ENCODE measurements around the gene DNAAF3.
A peak's percentile ranks its signal among the peaks of the same experiment; 100 is the strongest.

DNAAF3 gene

GRCh38 chr19:55152017-55152416, 14.4 kb downstream of the DNAAF3 start:
- no peak for DNase-seq

- DNase-seq, result no peak
Observed at GRCh38 chr19:55149078-55150003, 17.1 kb downstream of the DNAAF3 start, which contains the start of gene TNNT1. Gene TNNT1 (minus strand): TSS chr19:55149206. CDS start chr19:55147157, 2,049 bp downstream.

- DNase-seq, result no peak
Observed at GRCh38 chr19:55147545-55148251, 18.7 kb downstream of the DNAAF3 start.

- no peak for DNase-seq
Observed at GRCh38 chr19:55146705-55147273, 19.6 kb downstream of the DNAAF3 start.

GRCh38 chr19:55146078-55146704, 20.2 kb downstream of the DNAAF3 start:
- DNase-seq, result peak; percentile 43 to 52

GRCh38 chr19:55145232-55145631, 21.2 kb downstream of the DNAAF3 start:
- DNase-seq, result peak; percentile 33 to 51

- DNase-seq, result no peak
Observed at GRCh38 chr19:55141696-55142095, 24.7 kb downstream of the DNAAF3 start.

- no peak for DNase-seq
Observed at GRCh38 chr19:55137915-55138314, 28.5 kb downstream of the DNAAF3 start.

GRCh38 chr19:55136399-55137102, 29.9 kb downstream of the DNAAF3 start:
- no peak for DNase-seq

- DNase-seq, result no peak
Observed at GRCh38 chr19:55134736-55135135, 31.7 kb downstream of the DNAAF3 start.

- no peak for DNase-seq
Observed at GRCh38 chr19:55133639-55134444, 32.6 kb downstream of the DNAAF3 start.

- DNase-seq, result no peak
Observed at GRCh38 chr19:55132453-55133129, 33.8 kb downstream of the DNAAF3 start.

GRCh38 chr19:55131421-55131820, 35.0 kb downstream of the DNAAF3 start:
- DNase-seq, result no peak

- no peak for DNase-seq
Observed at GRCh38 chr19:55119053-55119452, 47.4 kb downstream of the DNAAF3 start.

GRCh38 chr19:55118401-55118991, 47.9 kb downstream of the DNAAF3 start:
- no peak for DNase-seq

GRCh38 chr19:55117663-55118391, 48.6 kb downstream of the DNAAF3 start:
- peak; percentile 96 to 98 for DNase-seq

- DNase-seq, result no peak
Observed at GRCh38 chr19:55116859-55117662, 49.4 kb downstream of the DNAAF3 start, which contains the start of gene PPP1R12C. Gene PPP1R12C (minus strand): TSS chr19:55117637. CDS start chr19:55117543, 94 bp downstream.

- DNase-seq, result peak; percentile 84 to 89
Observed at GRCh38 chr19:55116232-55116858, 50.1 kb downstream of the DNAAF3 start.

Measured in AML-193 (cell line).